A549 (cell line): ENCODE results near the gene GJB1. TPM values are rescaled to one million over a fixed set of nuclear protein-coding genes. Genes with fewer than 3 reads are reported as not detected.

Experiments used
- ATAC-seq, 2 experiments: fragments of 200-7000 bp in 1 of 2; fragments of >200 bp in 1 of 2; cut with Nextera tagmentation in 1 of 2; cut with Tn5 transposase in 1 of 2; 3 replicates each; pipeline versions ENCODE4 v1.8.0 to v1.9.1; 2018 to 2020; ENCODE audit warnings: mild to moderate bottlenecking in 1 of 2, moderate library complexity in 1 of 2
- CTCF ChIA-PET: fragments of 300-600 bp; sonication (Branson Sonifier 250); formaldehyde crosslinking; extraction: SDS; loops from one replicate; lab custom pipeline; 2021; ENCODE audit warnings: antibody characterized with exemption, inconsistent platforms; lab: Yijun Ruan, JAX
- POLR2A ChIA-PET: fragments of 350-600 bp; formaldehyde crosslinking; extraction: SDS; loops from one replicate; lab custom pipeline; 2021; ENCODE audit warnings: antibody characterized with exemption, inconsistent platforms; lab: Yijun Ruan, JAX
- DNase-seq, 2 experiments: peaks; one replicate each; pipeline versions ENCODE4 v3.0.0 to v3.0.0-alpha.2; 2011 to 2016; ENCODE audit warnings: low read depth in 1 of 2, low spot score in 1 of 2
- FAIRE-seq: peaks from 2 replicates; lab custom pipeline; 2011; peaks lifted over from hg19 to GRCh38; lab: Jason Lieb, UNC
- H3K27ac ChIP-seq, 2 experiments: fragments of >200 bp; sonication (Bioruptor Twin); formaldehyde crosslinking; 3 replicates each; pipeline ENCODE4 v1.5.1; 2016 to 2017
- H3K4me1 ChIP-seq: fragments of >200 bp; sonication (Bioruptor Twin); formaldehyde crosslinking; 3 replicates; pipeline ENCODE4 v1.6.1; 2016
- H3K4me2 ChIP-seq: fragments of >200 bp; sonication (Bioruptor Twin); formaldehyde crosslinking; 3 replicates; pipeline ENCODE4 v1.6.1; 2016
- H3K4me3 ChIP-seq: fragments of >200 bp; sonication (Bioruptor Twin); formaldehyde crosslinking; 3 replicates; pipeline ENCODE4 v1.5.1; 2016
- H3K9me3 ChIP-seq: fragments of >200 bp; sonication (Bioruptor Twin); formaldehyde crosslinking; 3 replicates; pipeline ENCODE4 v1.6.1; 2016
- BCL3 ChIP-seq: fragments of >200 bp; sonication (Bioruptor Twin); formaldehyde crosslinking; IDR thresholded peaks from 3 replicates; pipeline ENCODE4 v1.6.1; 2016
- CBX8 ChIP-seq: fragments of 200-600 bp; sonication (generic); IDR thresholded peaks from 2 replicates; pipeline ENCODE4 v1.6.1; 2016
- CHD4 ChIP-seq: fragments of 200-600 bp; sonication (generic); IDR thresholded peaks from 2 replicates; pipeline ENCODE4 v1.6.1; 2016; ENCODE audit warnings: antibody characterized with exemption, mild to moderate bottlenecking, borderline replicate concordance
- E2F6 ChIP-seq: IDR thresholded peaks from 2 replicates; pipeline ENCODE4 v1.6.1; 2012; ENCODE audit warnings: low read depth, borderline replicate concordance
- ELK1 ChIP-seq: fragments of 150-350 bp; IDR thresholded peaks from 2 replicates; pipeline ENCODE4 v1.6.1; 2014; ENCODE audit warnings: low read depth, mild to moderate bottlenecking, low read length
- EP300 ChIP-seq, 2 experiments: fragments of >200 bp; sonication (Bioruptor Twin); formaldehyde crosslinking; IDR thresholded peaks; 2 replicates in 1 of 2; 3 replicates in 1 of 2; pipeline ENCODE4 v1.6.1; 2016 to 2017
- GATA3 ChIP-seq: IDR thresholded peaks from 2 replicates; pipeline ENCODE4 v1.6.1; 2012; ENCODE audit warnings: borderline replicate concordance
- HDAC2 ChIP-seq: fragments of 200-600 bp; sonication (generic); IDR thresholded peaks from 2 replicates; pipeline ENCODE4 v1.6.1; 2016
- HMGXB4 ChIP-seq: fragments of 250-450 bp; sonication (Bioruptor Pico); IDR thresholded peaks from 2 replicates; pipeline ENCODE4 v1.5.0; 2021; ENCODE audit warnings: mild to moderate bottlenecking, moderate library complexity, borderline replicate concordance
- JUN ChIP-seq, 2 experiments: fragments of >200 bp; sonication (Bioruptor Twin); formaldehyde crosslinking; IDR thresholded peaks; 2 replicates in 1 of 2; 3 replicates in 1 of 2; pipeline ENCODE4 v1.6.1; 2016 to 2017
- KDM1A ChIP-seq: fragments of 200-600 bp; sonication (generic); IDR thresholded peaks from 2 replicates; pipeline ENCODE4 v1.6.1; 2016; ENCODE audit warnings: low read depth, mild to moderate bottlenecking
- KDM5A ChIP-seq: fragments of 200-600 bp; sonication (generic); IDR thresholded peaks from 2 replicates; pipeline ENCODE4 v1.6.1; 2016; ENCODE audit warnings: antibody characterized with exemption, mild to moderate bottlenecking
- MAZ ChIP-seq: fragments of 150-350 bp; IDR thresholded peaks from 2 replicates; pipeline ENCODE4 v1.6.1; 2014; ENCODE audit warnings: antibody characterized with exemption, low read depth, low read length, borderline replicate concordance
- MYC ChIP-seq: IDR thresholded peaks from 2 replicates; pipeline ENCODE4 v1.6.1; 2012; ENCODE audit warnings: mild to moderate bottlenecking, inconsistent platforms, low read length, improper control_type of control experiment, borderline replicate concordance
- NR3C1 ChIP-seq: fragments of >200 bp; sonication (Bioruptor Twin); formaldehyde crosslinking; IDR thresholded peaks from 3 replicates; pipeline ENCODE4 v1.6.1; 2017
- PBX3 ChIP-seq: IDR thresholded peaks from 2 replicates; pipeline ENCODE4 v1.6.1; 2012
- POLR2AphosphoS2 ChIP-seq: conservative IDR thresholded peaks from 2 replicates; pipeline ENCODE4 v1.6.1; 2012; ENCODE audit warnings: low read length, improper control_type of control experiment, inconsistent platforms
- RCOR1 ChIP-seq: fragments of 150-350 bp; IDR thresholded peaks from 2 replicates; pipeline ENCODE4 v1.6.1; 2014; ENCODE audit warnings: antibody characterized with exemption, low read length, low read depth
- REST ChIP-seq: fragments of 200-600 bp; sonication (generic); IDR thresholded peaks from 2 replicates; pipeline ENCODE4 v1.6.1; 2016; ENCODE audit warnings: antibody characterized with exemption, mild to moderate bottlenecking, moderate library complexity
- RNF2 ChIP-seq: fragments of 200-600 bp; sonication (generic); IDR thresholded peaks from 2 replicates; pipeline ENCODE4 v1.6.1; 2016; ENCODE audit warnings: low read depth, mild to moderate bottlenecking, antibody characterized with exemption, moderate library complexity, borderline replicate concordance
- SMC3 ChIP-seq: fragments of >200 bp; sonication (Bioruptor Twin); formaldehyde crosslinking; IDR thresholded peaks from 3 replicates; pipeline ENCODE4 v1.6.1; 2018; ENCODE audit warnings: inconsistent platforms
- SREBF2 ChIP-seq: fragments of 450-650 bp; IDR thresholded peaks from 2 replicates; pipeline ENCODE4 v1.6.1; 2014; ENCODE audit warnings: mild to moderate bottlenecking, moderate library complexity
- ZC3H11A ChIP-seq: fragments of 450-650 bp; IDR thresholded peaks from 2 replicates; pipeline ENCODE4 v1.6.1; 2014; ENCODE audit warnings: antibody characterized with exemption, mild to moderate bottlenecking
- ZSCAN20 ChIP-seq: fragments of 250-450 bp; sonication (Bioruptor Pico); IDR thresholded peaks from 2 replicates; pipeline ENCODE4 v1.8.0; 2022; ENCODE audit warnings: mild to moderate bottlenecking, moderate library complexity
- WGBS: methylation state at CpG from one replicate; pipeline ENCODE4 v1.1.6; 2017; ENCODE audit errors: missing lambda C conversion rate; 5-methylcytosine and 5-hydroxymethylcytosine counted together
- polyA plus RNA-seq, 4 experiments: library from polyadenylated mRNA; depleted of rRNA in 3 of 4; stranded (reverse); fragments of >200 nt; fragmentation: RNase III in 1 of 4; extraction: RNeasy Plus Mini Kit Qiagen cat#74134 plus additional on column Dnase treatment in 1 of 4; gene quantifications; 2 replicates in 3 of 4; 3 replicates in 1 of 4; pipeline ENCODE4 v1.2.3, GENCODE V29; 2011 to 2017

Gene GJB1
- polyA plus RNA-seq, 2 of the 4 experiments (the other 2 are of a cell fraction) = 0.13 to 0.39 TPM

GRCh38 chrX:71239781-71240180 lies 16.8 kb downstream of the GJB1 start (continued):
- no peak for TF ChIP-seq PBX3
- TF ChIP-seq ZC3H11A = no peak
- TF ChIP-seq KDM5A = no peak
- TF ChIP-seq E2F6 = no peak
- no peak for TF ChIP-seq POLR2AphosphoS2
- no peak for TF ChIP-seq MAZ
- TF ChIP-seq ELK1 = no peak
- TF ChIP-seq GATA3 = no peak
- TF ChIP-seq CHD4 = no peak

GRCh38 chrX:71241301-71241700 lies 18.3 kb downstream of the GJB1 start:
- TF ChIP-seq RCOR1 (no peak), GATA3 (no peak), SREBF2 (no peak), REST (no peak), KDM1A (no peak), MYC (no peak), EP300 (IDR thresholded peaks at IDR 0.05) (no peak), ZSCAN20 (CRISPR knock-in tag) (no peak), NR3C1 (no peak), BCL3 (no peak), HMGXB4 (CRISPR knock-in tag) (no peak), RNF2 (no peak), POLR2AphosphoS2 (no peak), JUN (IDR thresholded peaks at IDR 0.05) (no peak), HDAC2 (no peak), SMC3 (no peak), CBX8 (no peak)
- H3K9me3 ChIP-seq = no peaks in the 10 kb centered on the region
- ATAC-seq (no peak), DNase-seq (no peak), FAIRE-seq (no peak)
- H3K4me3 ChIP-seq = no peak overlapping the region
- ChIA-PET POLR2A (no interaction called here), CTCF (no interaction called here)
- no peaks in the 10 kb centered on the region for H3K4me1 ChIP-seq
- WGBS = 95% methylated on average over 6 of the region's 6 CpGs
- no peak overlapping the region for H3K27ac ChIP-seq
- H3K4me2 ChIP-seq = no peak overlapping the region
